Measurements from ENCODE around the gene ANO2. TPM values are rescaled to one million over a fixed set of nuclear protein-coding genes. Genes with fewer than 3 reads are reported as not detected.

The ANO2 gene
- total RNA-seq, 2 donors from 2014 or later: 6.7 to 18.5 TPM

- Histone ChIP-seq H3K9me3 (no peaks in the 10 kb centered on the region), H3K36me3 (no peaks in the 10 kb centered on the region), H3K4me3 (no peak overlapping the region), H3K27ac (no peak overlapping the region), H3K4me1 (ENCODE audit: control insufficient read depth in 1 of 2, low read depth in 2 of 2) (no peaks in the 10 kb centered on the region), H3K27me3 (replicated peaks; ENCODE audit: insufficient read depth) (no peaks in the 10 kb centered on the region)
- DNase-seq (ENCODE audit: low spot score) (no peak), ATAC-seq (ENCODE audit: insufficient number of reproducible peaks, low FRiP score, low read depth) (no peak)
- no peak for TF ChIP-seq CTCF (IDR thresholded peaks at IDR 0.05)
Observed at GRCh38 chr12:5900533-5901205, 44.4 kb downstream of the ANO2 start.

DNA sequence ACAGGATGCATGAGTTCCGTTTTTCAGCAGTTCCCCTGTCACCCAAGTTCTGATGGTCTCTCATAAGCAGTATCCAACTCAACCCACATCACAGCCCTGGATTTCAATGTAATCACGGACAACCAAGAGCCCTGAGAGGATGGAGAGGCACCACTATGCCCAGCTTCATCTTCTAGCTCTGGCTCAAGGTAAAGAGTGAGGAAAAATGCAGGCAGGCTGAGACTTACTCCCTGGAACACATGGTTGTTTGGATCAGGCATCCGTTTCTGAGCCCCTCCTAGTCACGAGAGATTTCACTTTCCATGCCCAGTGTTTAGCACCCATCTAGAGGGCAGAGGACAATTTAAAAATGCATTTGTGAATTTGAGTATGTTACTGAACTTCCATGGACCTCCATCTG is 45.0 kb downstream of the ANO2 start:
- Histone ChIP-seq H3K36me3 (no peaks in the 10 kb centered on the region), H3K27ac (no peak overlapping the region), H3K4me1 (ENCODE audit: control insufficient read depth in 1 of 2, low read depth in 2 of 2) (no peaks in the 10 kb centered on the region), H3K4me3 (no peak overlapping the region), H3K9me3 (no peaks in the 10 kb centered on the region), H3K27me3 (replicated peaks; ENCODE audit: insufficient read depth) (no peaks in the 10 kb centered on the region)
- DNase-seq (ENCODE audit: low spot score): no peak
- TF ChIP-seq CTCF (IDR thresholded peaks at IDR 0.05): no peak
- no peak for ATAC-seq (ENCODE audit: insufficient number of reproducible peaks, low FRiP score, low read depth)

GRCh38 chr12:5899675-5900074 is 45.4 kb downstream of the ANO2 start:
- H3K4me3 ChIP-seq: no peak overlapping the region
- no peak for TF ChIP-seq CTCF (IDR thresholded peaks at IDR 0.05)
- ATAC-seq (ENCODE audit: insufficient number of reproducible peaks, low FRiP score, low read depth): no peak
- H3K27me3 ChIP-seq (replicated peaks; ENCODE audit: insufficient read depth): no peaks in the 10 kb centered on the region
- H3K36me3 ChIP-seq: no peaks in the 10 kb centered on the region
- DNase-seq (ENCODE audit: low spot score): no peak
- H3K27ac ChIP-seq: no peak overlapping the region
- no peaks in the 10 kb centered on the region for H3K4me1 ChIP-seq (ENCODE audit: control insufficient read depth in 1 of 2, low read depth in 2 of 2)
- H3K9me3 ChIP-seq: no peaks in the 10 kb centered on the region

GRCh38 chr12:5898874-5899273 is 46.2 kb downstream of the ANO2 start:
- no peaks in the 10 kb centered on the region for H3K4me1 ChIP-seq (ENCODE audit: control insufficient read depth in 1 of 2, low read depth in 2 of 2)
- no peak for TF ChIP-seq CTCF (IDR thresholded peaks at IDR 0.05)
- H3K4me3 ChIP-seq: no peak overlapping the region
- no peaks in the 10 kb centered on the region for H3K9me3 ChIP-seq
- no peaks in the 10 kb centered on the region for H3K36me3 ChIP-seq
- ATAC-seq (ENCODE audit: insufficient number of reproducible peaks, low FRiP score, low read depth) (no peak), DNase-seq (ENCODE audit: low spot score) (no peak)
- no peak overlapping the region for H3K27ac ChIP-seq
- H3K27me3 ChIP-seq (replicated peaks; ENCODE audit: insufficient read depth): no peaks in the 10 kb centered on the region

GRCh38 chr12:5889381-5890047 is 55.5 kb downstream of the ANO2 start:
- Histone ChIP-seq H3K9me3 (no peaks in the 10 kb centered on the region), H3K36me3 (no peaks in the 10 kb centered on the region), H3K27me3 (replicated peaks; ENCODE audit: insufficient read depth) (no peaks in the 10 kb centered on the region), H3K27ac (no peak overlapping the region), H3K4me3 (no peak overlapping the region), H3K4me1 (ENCODE audit: control insufficient read depth in 1 of 2, low read depth in 2 of 2) (no peaks in the 10 kb centered on the region)
- DNase-seq (ENCODE audit: low spot score): no peak
- no peak for TF ChIP-seq CTCF (IDR thresholded peaks at IDR 0.05)
- no peak for ATAC-seq (ENCODE audit: insufficient number of reproducible peaks, low FRiP score, low read depth)

Measured in thoracic aorta (tissue), 2 donors.